IMR-90 (cell line): Measurements from ENCODE around the gene LUC7L2.
"Not testable (repeated sequence)": the region's sequence is repeated elsewhere in the genome, so short reads cannot be mapped to it uniquely, and the experiment has no call there.

Experiments
- CTCF ChIP-seq: conservative IDR thresholded peaks from 2 replicates; pipeline ENCODE4 v1.5.1; 2012; ENCODE audit warnings: mild to moderate bottlenecking, low read depth, low read length, improper control_type of control experiment
- ELK1 ChIP-seq: fragments of 150-350 bp; IDR thresholded peaks from 2 replicates; pipeline ENCODE4 v1.6.1; 2016; ENCODE audit warnings: low read depth, mild to moderate bottlenecking, low read length, moderate library complexity, borderline replicate concordance
- POLR2A ChIP-seq: IDR thresholded peaks from 2 replicates; pipeline ENCODE4 v1.6.1; 2012; ENCODE audit warnings: mild to moderate bottlenecking, low read depth, low read length
- RAD21 ChIP-seq: IDR thresholded peaks from 2 replicates; pipeline ENCODE4 v1.6.1; 2012; ENCODE audit warnings: low read length, improper control_type of control experiment
- SMC3 ChIP-seq: fragments of 150-350 bp; IDR thresholded peaks from 2 replicates; pipeline ENCODE4 v1.6.1; 2016; ENCODE audit warnings: low read depth, mild to moderate bottlenecking, antibody characterized with exemption, low read length, moderate library complexity
- USF2 ChIP-seq: fragments of 150-350 bp; IDR thresholded peaks from 2 replicates; pipeline ENCODE4 v1.6.1; 2017; ENCODE audit warnings: mild to moderate bottlenecking, antibody characterized with exemption, low read length, low read depth

GRCh38 chr7:139465072-139465471 lies 105.4 kb downstream of the LUC7L2 start:
- TF ChIP-seq CTCF, RAD21, SMC3, USF2, ELK1, POLR2A: not testable (repeated sequence)
